Stimulated activated naive CD4-positive, alpha-beta T cell (primary cell): ENCODE results near the gene SOBP.

Experiments
- DNase-seq, 6 experiments: peaks; one replicate each; lab custom pipeline; 2025; lab: John Stamatoyannopoulos, UW

The SOBP gene

GRCh38 chr6:107587451-107587850 is 97.5 kb downstream of the SOBP start:
- no peak for DNase-seq

GRCh38 chr6:107589199-107589598 is 99.3 kb downstream of the SOBP start:
- no peak for DNase-seq

DNA sequence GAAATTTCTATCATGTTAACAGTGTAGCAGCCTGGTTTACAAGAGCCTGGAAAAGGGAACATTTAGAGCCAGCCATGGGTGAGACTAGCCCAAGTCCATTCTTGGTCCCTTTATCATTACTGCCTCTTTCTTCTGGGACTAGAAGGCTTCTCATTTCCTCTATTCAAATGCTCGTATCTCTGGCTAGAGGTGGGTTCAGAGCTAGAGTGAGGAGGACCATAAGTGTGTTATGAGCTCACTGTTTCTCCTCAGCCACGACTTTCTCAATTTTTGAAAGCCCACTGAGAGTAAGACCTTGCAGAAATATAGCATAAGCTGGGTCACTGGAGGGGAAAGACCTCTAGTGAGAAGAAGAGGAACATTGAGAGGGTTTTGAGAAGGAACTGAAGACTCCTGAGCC is 100.0 kb downstream of the SOBP start:
- no peak for DNase-seq

- DNase-seq: no peak
Observed at GRCh38 chr6:107590378-107590777, 100.5 kb downstream of the SOBP start.

- no peak for DNase-seq
Observed at GRCh38 chr6:107591346-107591745, 101.4 kb downstream of the SOBP start.

GRCh38 chr6:107592806-107593205 is 102.9 kb downstream of the SOBP start:
- no peak for DNase-seq

GRCh38 chr6:107594736-107595135 is 104.8 kb downstream of the SOBP start:
- no peak for DNase-seq

DNA sequence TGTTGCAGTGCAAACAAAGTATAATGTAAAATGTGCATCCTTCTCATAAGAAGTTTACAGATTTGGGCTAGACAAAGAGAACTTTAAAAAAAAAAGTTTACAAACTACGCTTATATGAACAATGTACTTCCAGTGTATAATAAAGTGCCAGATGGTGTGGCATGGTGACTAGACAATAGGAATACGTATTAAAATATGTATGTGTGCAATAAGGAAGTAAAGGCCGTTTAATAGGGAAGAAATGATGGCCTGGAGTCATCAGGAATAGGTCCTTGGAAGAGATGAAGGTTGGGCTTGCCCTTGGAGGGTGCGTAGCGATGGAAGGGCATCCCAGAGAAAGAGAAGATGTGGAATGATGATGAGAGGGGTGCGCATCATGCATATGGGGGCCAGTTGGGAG is 108.2 kb downstream of the SOBP start:
- DNase-seq: no peak

DNA sequence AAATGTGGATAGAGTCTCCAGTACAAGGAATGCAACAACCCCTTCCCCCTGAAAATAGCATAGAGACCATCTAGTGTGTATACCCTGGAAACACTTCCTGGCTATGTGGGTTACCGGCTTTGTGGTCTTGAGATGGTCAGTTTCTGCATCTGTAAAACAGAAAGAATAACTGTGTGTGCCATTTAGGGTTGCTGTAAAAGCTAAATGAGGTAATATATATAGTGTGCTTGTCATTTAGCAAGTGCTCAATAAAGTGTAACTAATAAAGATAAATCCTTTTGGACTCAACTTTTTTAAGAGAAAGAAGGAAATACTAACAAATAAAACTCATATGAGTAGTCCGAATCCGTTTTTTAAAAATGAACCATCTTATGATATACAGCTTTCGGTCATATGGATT is 109.1 kb downstream of the SOBP start:
- DNase-seq: no peak

DNA sequence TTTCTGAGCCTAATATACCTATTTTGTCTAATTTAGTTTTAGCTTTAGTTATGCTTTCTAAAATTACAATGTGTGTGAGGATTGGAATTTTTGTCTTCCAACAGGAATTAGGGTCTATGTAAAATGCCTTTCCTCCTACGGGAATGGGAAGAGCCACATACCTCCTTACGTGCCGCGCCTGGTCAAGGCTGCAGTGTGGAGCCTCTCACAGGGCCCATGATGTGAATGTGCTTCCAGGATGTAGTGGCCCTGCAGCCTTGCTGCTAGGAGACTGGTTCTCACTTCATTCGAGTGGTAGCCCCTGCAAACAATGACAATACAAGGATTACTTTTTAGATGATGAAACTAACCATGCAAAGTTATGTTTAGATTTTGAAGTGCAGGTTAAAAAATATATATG is 110.2 kb downstream of the SOBP start:
- DNase-seq: no peak

DNA sequence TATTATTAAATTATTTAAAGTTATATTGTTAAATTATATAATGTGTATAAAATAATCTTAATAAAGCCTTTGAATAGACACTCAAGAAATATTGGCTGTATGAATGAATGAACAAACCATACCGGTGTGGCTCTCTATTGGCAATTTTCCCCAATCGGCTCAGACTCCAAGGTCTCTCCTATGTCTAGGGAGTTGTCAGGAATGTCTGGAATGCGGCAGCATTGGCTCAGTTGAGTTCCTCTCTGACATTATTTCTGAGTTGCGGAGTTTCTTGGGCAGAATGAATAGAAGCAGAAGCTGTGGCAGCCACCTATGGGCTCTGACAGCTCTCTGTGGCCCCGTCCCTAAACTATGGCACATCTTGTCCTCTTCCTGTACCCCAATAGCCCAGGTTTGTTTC is 111.0 kb downstream of the SOBP start:
- DNase-seq: no peak

- DNase-seq: no peak
Observed at GRCh38 chr6:107601406-107601805, 111.5 kb downstream of the SOBP start.

DNA sequence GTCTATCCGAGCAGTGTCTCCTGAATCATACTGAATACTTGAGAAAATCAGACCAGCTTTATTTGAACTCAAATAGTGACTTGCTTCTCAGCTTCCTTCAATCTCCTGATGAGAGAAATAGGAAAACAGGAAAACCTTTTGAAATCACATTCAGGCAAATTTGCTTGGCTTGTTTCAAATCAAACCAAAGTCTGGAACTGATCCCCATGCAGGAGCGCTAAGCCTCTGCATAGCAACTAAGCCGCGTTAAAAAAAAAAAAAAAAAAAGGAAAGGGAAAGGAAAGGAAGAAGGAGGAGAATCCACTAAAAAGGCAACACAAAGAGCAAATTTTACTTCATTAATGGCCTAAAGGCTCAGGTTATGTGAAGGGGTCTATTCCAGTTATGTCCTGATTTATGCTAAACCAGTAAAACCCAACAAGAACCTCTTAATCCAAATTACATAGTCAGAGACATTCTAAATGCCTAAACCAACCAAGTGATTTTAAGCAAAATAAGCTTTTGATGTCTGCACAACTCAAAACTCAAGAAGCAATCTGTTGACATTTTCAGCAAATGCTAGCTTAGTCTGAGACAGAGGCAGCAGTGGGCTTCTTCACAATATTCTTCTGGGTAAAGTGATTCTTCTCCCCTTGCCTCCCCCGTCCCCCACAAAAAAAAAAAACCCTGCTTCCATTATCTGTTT is 112.5 kb downstream of the SOBP start:
- DNase-seq: no peak

- no peak for DNase-seq
Observed at GRCh38 chr6:107603006-107603370, 113.1 kb downstream of the SOBP start.

DNA sequence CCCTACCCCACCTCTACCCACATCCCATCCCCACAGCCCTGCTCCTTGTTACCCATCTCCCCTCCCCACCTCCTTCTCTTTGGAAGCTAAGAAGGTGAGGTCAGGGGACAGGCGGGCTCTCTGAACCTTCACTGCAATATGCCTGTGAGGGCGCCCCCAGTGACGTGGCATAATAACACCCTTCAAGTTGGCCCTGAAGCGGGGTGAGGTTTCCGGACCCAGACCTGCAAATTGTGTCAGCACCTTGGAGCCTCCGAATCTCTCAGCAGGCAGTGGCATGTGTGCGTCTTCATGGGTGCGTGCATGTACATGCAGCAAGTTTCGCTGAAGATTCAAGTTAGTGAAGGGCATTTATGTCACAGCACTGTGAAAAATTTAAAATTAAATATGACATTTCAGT is 114.6 kb downstream of the SOBP start:
- no peak for DNase-seq

- DNase-seq: no peak
Observed at GRCh38 chr6:107606407-107606806, 116.5 kb downstream of the SOBP start.

DNA sequence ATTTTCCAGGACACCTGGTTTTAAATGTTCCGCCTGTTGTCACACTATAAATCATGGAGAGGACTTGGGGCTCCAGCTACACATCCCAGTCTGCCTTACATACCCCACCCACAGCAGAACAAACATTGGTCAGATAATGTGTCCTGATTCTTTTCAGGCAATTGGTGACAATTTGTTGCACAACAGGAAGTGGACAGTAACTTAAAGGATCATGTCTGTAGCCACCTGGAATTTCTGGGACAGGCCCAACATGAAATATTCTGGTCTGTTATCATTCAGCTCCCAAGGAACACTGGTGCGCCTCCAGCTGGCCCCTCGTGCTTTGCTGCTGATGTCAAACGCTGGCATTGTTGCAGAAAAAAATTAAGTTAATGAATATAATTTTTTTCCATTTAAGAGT is 117.2 kb downstream of the SOBP start:
- DNase-seq: no peak

DNA sequence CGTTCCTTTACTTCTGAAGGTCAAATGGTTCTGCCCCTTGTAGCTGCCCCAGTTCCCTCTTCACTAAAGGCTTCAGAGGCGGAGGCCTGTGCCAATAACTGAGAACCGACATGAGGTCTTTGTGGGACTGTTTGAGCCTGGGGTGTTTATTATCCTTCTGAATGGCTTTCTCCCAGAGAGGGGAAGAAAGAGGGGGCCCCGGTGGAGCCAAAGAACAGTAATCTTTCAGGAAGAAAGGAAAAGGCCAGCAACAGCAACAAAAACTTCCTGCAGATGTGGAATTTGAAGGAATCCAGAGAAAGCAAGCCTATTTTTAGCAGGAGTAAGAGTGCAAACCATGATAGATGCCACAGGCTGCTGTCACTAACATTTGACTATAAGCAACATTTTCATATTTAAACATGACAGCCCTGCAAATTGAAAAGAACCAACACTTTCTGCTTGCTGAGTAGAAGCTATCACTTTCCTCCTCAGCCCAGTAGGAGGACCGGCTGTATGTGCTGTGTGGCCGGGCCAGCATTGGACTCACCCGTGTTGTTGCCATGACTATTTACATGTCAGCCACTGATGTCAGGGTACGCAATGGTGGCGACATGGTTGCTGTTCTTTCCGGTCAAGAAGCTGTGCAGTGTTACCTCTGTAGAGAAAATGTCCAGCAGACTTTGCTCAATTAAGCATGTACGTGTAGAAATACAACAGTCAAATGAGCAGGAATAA is 121.3 kb downstream of the SOBP start:
- DNase-seq: no peak

DNA sequence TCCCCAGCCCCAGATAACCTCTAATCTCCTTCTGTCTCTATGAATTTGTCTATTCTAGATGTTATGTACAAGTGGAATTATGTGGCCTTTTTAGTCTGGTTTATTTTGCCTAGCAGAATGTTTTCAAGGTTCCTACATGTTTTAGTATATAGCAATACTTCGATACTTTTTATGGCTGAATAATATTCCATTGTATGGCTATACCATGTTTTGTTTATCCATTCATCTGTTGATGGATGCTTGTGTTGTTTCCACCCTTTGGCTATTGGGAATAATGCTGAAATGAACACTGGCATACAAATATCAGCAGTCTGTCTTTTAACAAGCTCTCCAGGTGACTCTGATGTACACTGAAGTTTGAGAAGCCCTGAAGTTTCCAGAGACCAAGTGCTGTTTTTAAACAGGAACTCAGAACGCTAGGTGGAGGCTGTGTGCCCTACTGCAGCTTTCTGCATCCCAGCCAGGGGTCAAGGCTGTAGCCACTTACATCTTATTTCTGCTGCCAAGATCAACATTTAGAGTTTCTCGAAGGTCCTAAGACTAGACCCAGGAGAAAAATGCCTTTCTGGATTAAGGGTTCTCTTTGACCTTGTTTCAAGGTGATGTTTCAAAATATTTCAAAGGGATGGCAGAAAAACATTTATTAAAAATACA is 123.0 kb downstream of the SOBP start:
- no peak for DNase-seq

GRCh38 chr6:107613651-107614379 is 123.9 kb downstream of the SOBP start:
- DNase-seq: no peak

DNA sequence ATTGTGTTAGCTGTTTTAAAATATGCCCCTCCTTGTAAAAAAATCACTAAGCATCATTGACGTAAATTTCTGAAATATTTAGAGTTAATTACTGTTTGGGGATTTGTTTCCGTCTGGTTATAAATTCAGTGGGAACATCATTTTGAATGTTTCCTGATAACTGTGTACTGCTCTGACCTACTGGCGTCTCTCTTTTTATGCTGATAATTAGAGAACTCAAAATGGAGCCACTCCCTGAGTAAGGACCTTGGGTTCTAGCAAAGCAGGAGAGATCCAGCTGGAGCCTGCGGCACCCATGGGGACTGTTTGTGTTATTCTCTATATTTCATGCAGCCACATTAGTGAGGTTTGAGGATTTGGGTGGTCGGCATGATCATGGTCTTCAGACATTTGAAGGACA is 124.9 kb downstream of the SOBP start:
- DNase-seq: no peak

DNA sequence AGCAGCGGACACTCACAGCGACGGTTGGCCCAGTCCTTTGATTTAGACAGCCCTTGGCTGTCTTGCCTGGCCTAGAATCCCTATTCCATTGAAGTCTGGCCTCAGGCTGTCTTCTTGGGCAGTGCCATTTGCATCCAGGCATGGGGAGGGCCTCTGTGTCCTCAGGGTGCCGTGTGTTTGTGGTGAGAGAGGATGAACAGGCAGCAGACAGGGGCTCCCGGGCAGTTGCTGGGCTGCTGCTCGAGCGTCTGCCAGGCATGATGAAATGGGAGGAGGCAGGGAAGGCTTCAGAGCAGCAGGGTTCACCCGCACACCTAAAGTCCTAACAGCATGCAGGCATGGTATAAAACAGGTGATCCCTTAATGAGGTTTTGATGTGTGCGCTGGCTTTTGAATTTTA is 126.9 kb downstream of the SOBP start:
- no peak for DNase-seq
